Prostate gland (tissue), 2 donors: ENCODE results near the gene LYPLA2. TPM values are rescaled to one million over a fixed set of nuclear protein-coding genes. Genes with fewer than 3 reads are reported as not detected.
A peak's percentile ranks its signal among the peaks of the same experiment; 100 is the strongest.

Experiments
- DNase-seq: peaks from one replicate; pipeline ENCODE4 v3.0.0-alpha.2; 2019; ENCODE audit warnings: low spot score
- H3K27ac ChIP-seq, 2 donors: fragments of 200-600 bp; sonication (generic); 2 replicates each; pipeline ENCODE4 v1.5.1; 2017 to 2019
- H3K27me3 ChIP-seq: fragments of 200-600 bp; sonication (generic); replicated peaks from 2 replicates; pipeline ENCODE4 v1.5.1; 2019; ENCODE audit not compliant: insufficient read depth
- H3K36me3 ChIP-seq, 2 donors: fragments of 200-600 bp; sonication (generic); 1 replicate in 1 of 2; 2 replicates in 1 of 2; pipeline versions ENCODE4 v1.5.1 to v1.8.1; 2017 to 2019
- H3K4me1 ChIP-seq: fragments of 200-600 bp; sonication (generic); replicated peaks from 2 replicates; pipeline ENCODE4 v1.5.1; 2019
- H3K4me3 ChIP-seq, 2 donors: fragments of 200-600 bp; sonication (generic); 2 replicates each; pipeline ENCODE4 v1.5.1; 2017 to 2019
- H3K9me3 ChIP-seq: fragments of 200-600 bp; sonication (generic); 2 replicates; pipeline ENCODE4 v1.5.1; 2017
- POLR2A ChIP-seq: fragments of 450-650 bp; IDR thresholded peaks from one replicate; pipeline ENCODE4 v1.6.1; 2016; ENCODE audit warnings: antibody characterized with exemption, mild to moderate bottlenecking
- POLR2AphosphoS5 ChIP-seq: sonication (generic); formaldehyde crosslinking; IDR thresholded peaks from one replicate; pipeline ENCODE4 v1.6.1; 2017; ENCODE audit warnings: antibody characterized with exemption
- WGBS: methylation state at CpG from one replicate; pipeline ENCODE4 v1.1.5; 2018; 5-methylcytosine and 5-hydroxymethylcytosine counted together
- intact Hi-C: fragments of 100-400 bp; cut with DNase I; formaldehyde crosslinking; loops from one replicate; pipeline ENCODE4 v1.14.2; 2022
- total RNA-seq, 2 donors: library from RNA; depleted of rRNA; stranded (reverse); fragments of >200 nt; gene quantifications; one replicate each; pipeline ENCODE4 v1.1.0, GENCODE V29; 2016
- TF ChIP-seq, protein P1 (sequence below), 4 experiments: fragments of 200-600 bp in 2 of 4; fragments of 450-650 bp in 2 of 4; sonication (generic) in 2 of 4; IDR thresholded peaks; 1 replicate in 3 of 4; 2 replicates in 1 of 4; pipeline ENCODE4 v1.5.1; 2016 to 2019; ENCODE audit warnings: antibody characterized with exemption in 4 of 4, mild to moderate bottlenecking in 2 of 4, moderate library complexity in 2 of 4

The LYPLA2 gene
- total RNA-seq, 2 donors from 2014 or later, result 53.6 to 57.7 TPM

DNA sequence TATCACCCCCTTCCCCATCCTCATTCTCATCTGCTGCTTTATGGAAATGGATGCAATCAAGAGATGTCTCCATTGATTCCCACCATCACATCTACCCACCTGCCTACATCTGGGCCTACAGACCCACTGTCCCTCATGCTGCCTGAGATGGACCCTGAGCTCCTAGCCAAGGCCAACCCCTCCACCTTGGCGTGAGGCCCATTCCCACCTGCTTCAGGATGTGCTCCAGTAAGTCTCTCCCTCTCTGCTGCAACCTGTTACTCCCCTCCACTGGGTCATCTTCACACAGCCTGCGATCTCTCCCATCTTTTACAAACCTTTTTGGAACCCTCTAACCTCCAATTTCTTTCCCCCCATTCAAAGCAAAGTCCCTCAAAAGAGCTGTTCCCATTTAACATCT, 14.1 kb downstream of the LYPLA2 start:
- Histone ChIP-seq H3K27me3 (no peaks in the 10 kb centered on the region), H3K9me3 (no peaks in the 10 kb centered on the region), H3K4me3 (no peak overlapping the region), H3K4me1 (peaks cover 4% of the 10 kb centered on the region), H3K27ac (no peak overlapping the region), H3K36me3 (no peaks in the 10 kb centered on the region)
- 95% methylated on average over 2 of the region's 2 CpGs for WGBS
- TF ChIP-seq POLR2A, result no peak
- TF ChIP-seq POLR2AphosphoS5, result no peak
- TF ChIP-seq, protein P1, sequence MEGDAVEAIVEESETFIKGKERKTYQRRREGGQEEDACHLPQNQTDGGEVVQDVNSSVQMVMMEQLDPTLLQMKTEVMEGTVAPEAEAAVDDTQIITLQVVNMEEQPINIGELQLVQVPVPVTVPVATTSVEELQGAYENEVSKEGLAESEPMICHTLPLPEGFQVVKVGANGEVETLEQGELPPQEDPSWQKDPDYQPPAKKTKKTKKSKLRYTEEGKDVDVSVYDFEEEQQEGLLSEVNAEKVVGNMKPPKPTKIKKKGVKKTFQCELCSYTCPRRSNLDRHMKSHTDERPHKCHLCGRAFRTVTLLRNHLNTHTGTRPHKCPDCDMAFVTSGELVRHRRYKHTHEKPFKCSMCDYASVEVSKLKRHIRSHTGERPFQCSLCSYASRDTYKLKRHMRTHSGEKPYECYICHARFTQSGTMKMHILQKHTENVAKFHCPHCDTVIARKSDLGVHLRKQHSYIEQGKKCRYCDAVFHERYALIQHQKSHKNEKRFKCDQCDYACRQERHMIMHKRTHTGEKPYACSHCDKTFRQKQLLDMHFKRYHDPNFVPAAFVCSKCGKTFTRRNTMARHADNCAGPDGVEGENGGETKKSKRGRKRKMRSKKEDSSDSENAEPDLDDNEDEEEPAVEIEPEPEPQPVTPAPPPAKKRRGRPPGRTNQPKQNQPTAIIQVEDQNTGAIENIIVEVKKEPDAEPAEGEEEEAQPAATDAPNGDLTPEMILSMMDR (IDR thresholded peaks at IDR 0.05), result no peak
- intact Hi-C loops, result loop anchor here (10.0 kb wide), 1 partner anchor 220 kb away; no protein-coding TSS in a partner anchor
- DNase-seq, result no peak

DNA sequence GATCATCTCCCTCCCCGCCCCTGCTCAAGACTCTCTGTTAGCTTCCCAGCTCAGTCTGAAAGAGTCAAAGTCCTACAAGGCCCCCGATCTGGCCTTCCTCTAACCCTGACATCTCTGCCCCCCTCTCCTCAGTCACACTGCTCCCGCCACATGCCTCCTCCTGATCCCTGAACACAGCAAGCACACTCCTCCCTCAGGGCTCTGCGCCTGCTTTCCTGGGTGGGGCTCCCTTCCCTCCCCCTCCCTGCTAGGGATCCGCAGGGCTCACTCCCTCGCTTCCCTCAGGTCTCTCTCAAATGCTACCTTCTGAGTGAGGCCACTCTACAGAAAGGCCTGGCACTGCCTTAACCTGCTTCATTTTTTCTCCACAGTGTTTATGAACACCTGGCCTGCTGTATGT, 15.3 kb downstream of the LYPLA2 start:
- intact Hi-C loops, result loop anchor here (10.0 kb wide), 1 partner anchor 219 kb away; no protein-coding TSS in a partner anchor
- Histone ChIP-seq H3K27ac (no peak overlapping the region), H3K27me3 (no peaks in the 10 kb centered on the region), H3K4me1 (peaks cover 4% of the 10 kb centered on the region), H3K4me3 (no peak overlapping the region), H3K36me3 (no peaks in the 10 kb centered on the region), H3K9me3 (no peaks in the 10 kb centered on the region)
- TF ChIP-seq POLR2A, result no peak
- TF ChIP-seq, protein P1 (IDR thresholded peaks at IDR 0.05), result no peak
- TF ChIP-seq POLR2AphosphoS5, result no peak
- 88% methylated on average over 6 of the region's 6 CpGs for WGBS
- no peak for DNase-seq

DNA sequence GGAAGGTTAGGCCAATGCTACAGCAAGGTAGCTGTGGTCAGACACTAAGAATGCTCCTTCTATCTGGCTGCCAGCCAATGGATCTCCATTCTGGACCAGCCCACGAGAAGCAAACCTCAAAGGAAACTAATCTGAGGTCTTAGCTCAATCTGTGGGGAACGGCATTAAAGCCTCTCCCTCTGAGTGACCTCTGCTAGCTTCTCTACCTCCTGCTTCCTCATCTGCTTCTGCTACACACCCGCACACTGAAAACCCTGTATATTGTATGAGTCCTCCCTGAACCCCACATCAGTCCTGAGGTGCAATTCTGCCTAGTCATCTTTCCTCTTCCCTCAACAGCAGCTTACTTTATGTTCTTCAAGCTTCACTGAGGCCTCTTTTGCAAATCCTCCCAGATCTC, 16.5 kb downstream of the LYPLA2 start:
- no peak for DNase-seq
- intact Hi-C loops, result loop anchor here (10.0 kb wide), 1 partner anchor 217 kb away; no protein-coding TSS in a partner anchor
- no peaks in the 10 kb centered on the region for H3K4me1 ChIP-seq
- H3K36me3 ChIP-seq, result no peaks in the 10 kb centered on the region
- H3K4me3 ChIP-seq, result no peak overlapping the region
- H3K27ac ChIP-seq, result no peak overlapping the region
- H3K9me3 ChIP-seq, result no peaks in the 10 kb centered on the region
- no peak for TF ChIP-seq POLR2A
- no peaks in the 10 kb centered on the region for H3K27me3 ChIP-seq
- WGBS, result 75% methylated on average over 3 of the region's 3 CpGs

DNA sequence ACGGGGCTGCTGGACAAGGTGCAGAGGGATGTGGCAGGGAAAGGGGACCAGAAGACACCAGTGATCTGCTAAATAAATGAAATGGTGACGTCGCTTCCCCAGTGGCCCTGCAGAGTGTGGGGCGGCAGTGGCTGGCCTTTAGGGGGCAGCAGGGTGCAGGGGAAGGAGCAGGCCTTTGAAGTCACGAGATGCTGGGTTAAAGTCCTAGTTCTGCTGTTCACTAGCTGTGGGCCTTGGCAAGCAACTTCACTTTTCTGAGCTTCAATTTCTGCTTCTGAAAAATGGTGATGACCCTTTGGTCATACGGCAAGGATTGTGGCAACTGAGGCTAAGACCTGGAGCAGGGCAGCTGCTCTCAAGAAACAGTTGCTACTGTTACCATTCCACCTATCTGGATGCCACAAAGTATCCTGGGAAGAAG, 18.8 kb downstream of the LYPLA2 start:
- intact Hi-C loops, result loop anchor here (10.0 kb wide), 1 partner anchor 215 kb away; no protein-coding TSS in a partner anchor
- no peaks in the 10 kb centered on the region for H3K27me3 ChIP-seq
- DNase-seq, result peak; percentile 42
- no peak for TF ChIP-seq POLR2A
- peak; percentile 40 for TF ChIP-seq POLR2AphosphoS5
- TF ChIP-seq, protein P1 (IDR thresholded peaks at IDR 0.05), result peak in 3 of 4 experiments; percentile 43 to 79 (median 58)
- no peaks in the 10 kb centered on the region for H3K4me1 ChIP-seq
- H3K36me3 ChIP-seq, result no peaks in the 10 kb centered on the region
- H3K4me3 ChIP-seq, result no peak overlapping the region
- no peaks in the 10 kb centered on the region for H3K9me3 ChIP-seq
- 34% methylated on average over 6 of the region's 6 CpGs for WGBS
- no peak overlapping the region for H3K27ac ChIP-seq

DNA sequence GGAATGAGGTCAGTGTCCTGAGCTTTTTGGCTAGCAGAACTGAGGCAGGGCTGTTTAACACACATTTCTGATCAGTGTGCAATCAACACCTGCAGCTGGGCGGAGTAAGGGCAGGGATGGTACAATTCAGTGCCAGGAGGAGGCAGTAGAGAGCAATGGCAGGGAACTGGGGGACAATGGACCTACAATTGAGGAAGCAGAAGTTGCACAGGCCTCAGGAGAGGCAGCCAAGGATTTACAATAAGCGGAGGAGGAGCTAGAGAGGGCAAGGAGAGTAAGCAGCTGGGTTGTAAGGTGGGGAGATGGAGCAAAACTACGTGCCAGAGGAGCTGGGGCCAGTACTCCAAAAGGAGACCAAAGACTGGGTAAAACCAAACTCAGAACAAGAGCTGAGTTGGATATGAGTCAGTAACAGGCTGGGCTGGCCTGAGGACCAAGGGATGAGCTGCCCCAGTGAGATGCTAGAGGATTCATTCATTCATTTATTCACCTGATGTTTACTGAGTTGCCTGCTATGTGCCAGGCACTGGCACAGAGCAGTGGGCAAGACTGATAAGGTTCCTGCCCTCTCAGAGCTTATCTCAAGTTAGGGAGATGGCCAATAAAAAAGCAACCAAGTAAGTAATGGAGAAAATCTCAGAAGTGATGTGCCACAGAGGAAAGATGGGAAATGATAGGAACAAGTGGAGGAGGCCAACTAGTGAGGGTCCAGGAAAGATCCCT, 20.0 kb downstream of the LYPLA2 start:
- 52% methylated on average over 3 of the region's 3 CpGs for WGBS

More for the DNA sequence above, 20.0 kb downstream of the LYPLA2 start:
- no peak for DNase-seq
- Histone ChIP-seq H3K4me1 (no peaks in the 10 kb centered on the region), H3K9me3 (no peaks in the 10 kb centered on the region), H3K36me3 (no peaks in the 10 kb centered on the region), H3K27me3 (no peaks in the 10 kb centered on the region), H3K4me3 (no peak overlapping the region), H3K27ac (no peak overlapping the region)
- intact Hi-C loops, result no loop called here
- TF ChIP-seq POLR2A, result no peak
- TF ChIP-seq POLR2AphosphoS5, result no peak
- TF ChIP-seq, protein P1 (IDR thresholded peaks at IDR 0.05), result peak in 2 of 4 experiments; percentile 29 to 56
